NCI-H526 treated with DMSO at 0.1 percent for 48 hours (cell line): ENCODE data around the gene EGF.
"Not testable (repeated sequence)": the region's sequence is repeated elsewhere in the genome, so short reads cannot be mapped to it uniquely, and the experiment has no call there.

Experiments used
- DNase-seq: peaks from one replicate; lab custom pipeline; 2025; lab: John Stamatoyannopoulos, UW

EGF gene

GRCh38 chr4:109912706-109913595 is at the start of gene EGF:
Gene EGF (plus strand): TSS chr4:109912883. CDS start chr4:109913336, 453 bp downstream.
- no peak for DNase-seq

GRCh38 chr4:109864134-109864533 is 48.5 kb upstream of the EGF start:
- no peak for DNase-seq

DNA sequence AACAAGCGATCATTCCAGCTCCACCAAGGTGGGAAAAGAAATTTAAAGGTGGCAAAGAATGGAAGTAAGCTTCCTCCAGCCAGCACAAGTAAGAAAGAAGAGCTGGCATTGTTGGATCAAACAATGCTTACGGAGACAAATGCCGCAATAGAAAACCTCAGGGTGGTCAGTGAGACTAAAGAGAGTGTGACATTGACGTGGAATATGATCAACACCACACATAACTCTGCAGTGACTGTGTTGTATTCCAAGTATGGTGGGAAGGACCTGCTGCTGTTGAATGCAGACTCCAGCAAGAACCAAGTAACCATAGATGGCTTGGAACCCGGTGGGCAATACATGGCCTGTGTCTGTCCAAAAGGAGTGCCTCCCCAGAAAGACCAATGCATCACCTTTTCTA is 42.6 kb upstream of the EGF start:
- DNase-seq = no peak

- no peak for DNase-seq
These were observed 40.6 kb upstream of the EGF start for GRCh38 chr4:109872065-109872464.

GRCh38 chr4:109872950-109873656 is 39.6 kb upstream of the EGF start:
- no peak for DNase-seq

- no peak for DNase-seq
These were observed 38.7 kb upstream of the EGF start for GRCh38 chr4:109873791-109874514.

DNA sequence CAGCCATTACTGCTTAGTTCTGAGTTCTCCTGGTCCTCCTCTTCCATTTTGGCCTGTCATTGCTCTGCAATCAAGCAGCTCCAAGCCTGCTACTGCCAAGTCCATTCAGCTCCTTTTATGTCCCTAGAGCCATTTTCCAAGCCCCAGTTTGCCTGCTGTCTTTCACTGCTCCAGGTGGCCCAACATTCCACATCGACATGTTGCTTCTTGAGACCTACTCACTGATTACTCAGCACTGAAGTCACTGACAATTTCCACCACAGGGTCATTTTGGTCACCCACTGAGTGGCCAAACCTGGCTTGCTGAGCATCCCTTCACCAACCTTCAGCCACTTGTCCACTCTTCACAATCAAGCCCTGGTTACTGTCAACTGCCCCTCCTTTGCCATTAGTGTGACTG is 37.6 kb upstream of the EGF start:
- no peak for DNase-seq

DNA sequence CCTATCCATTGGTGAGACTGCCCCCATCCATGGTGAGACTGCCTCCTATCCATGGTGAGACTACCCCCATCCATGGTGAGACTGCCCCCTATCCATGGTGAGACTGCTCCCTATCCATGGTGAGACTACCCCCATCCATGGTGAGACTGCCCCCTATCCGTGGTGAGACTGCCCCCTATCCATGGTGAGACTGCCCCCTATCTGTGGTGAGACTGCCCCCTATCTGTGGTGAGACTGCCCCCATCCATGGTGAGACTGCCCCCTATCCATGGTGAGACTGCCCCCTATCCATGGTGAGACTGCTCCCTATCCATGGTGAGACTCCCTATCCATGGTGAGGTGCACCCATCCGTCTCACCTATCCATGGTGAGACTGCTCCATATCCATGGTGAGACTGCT is 37.1 kb upstream of the EGF start:
- not testable (repeated sequence) for DNase-seq

DNA sequence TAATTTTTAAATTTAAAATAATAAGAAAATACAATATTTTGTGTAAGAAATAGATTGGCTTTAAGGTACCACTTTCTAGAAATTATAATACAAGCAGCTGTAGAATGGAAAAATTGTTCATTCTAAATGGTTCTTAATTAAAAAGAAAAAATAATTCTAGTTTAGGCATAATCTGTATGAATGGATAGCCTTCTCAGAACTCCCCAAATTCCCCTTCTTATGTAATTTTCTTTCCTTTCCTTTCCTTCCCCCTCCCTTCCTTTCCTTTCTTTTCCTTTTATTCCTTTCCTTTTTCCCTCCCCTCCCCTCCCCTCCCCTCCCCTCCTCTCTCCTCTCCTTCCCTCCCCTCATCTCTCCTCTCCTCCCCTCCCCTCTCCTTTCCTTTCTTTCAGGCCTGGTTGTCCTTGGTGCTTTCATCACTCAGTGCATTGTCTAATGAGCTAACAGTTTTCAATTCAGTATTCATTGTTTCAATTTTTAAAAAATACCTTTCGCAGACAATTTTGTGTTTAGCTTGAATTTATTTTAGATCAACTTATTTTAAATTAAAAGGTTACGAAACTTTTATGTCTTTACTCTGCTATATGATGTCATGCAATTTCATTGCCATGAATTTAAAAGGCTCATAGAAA is 35.9 kb upstream of the EGF start:
- DNase-seq = no peak

DNA sequence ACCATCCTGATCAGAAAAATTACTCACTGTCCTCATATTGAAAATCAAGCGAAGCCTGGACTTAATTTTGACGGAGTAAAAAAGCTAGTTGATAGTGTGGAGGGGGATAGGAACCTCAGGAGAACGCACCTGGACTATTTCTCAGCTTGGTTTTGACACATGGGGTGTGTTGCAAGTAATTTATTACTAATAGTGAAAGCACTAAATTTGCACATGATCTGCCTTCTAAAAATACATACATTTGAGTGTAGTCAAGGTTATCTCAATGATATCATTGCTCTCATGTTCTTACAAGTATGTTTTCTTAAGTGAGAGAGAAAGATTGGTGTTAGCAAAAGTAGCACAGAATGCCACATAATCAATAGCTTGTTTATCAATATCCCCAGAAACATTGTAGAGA is 35.3 kb upstream of the EGF start:
- no peak for DNase-seq

DNA sequence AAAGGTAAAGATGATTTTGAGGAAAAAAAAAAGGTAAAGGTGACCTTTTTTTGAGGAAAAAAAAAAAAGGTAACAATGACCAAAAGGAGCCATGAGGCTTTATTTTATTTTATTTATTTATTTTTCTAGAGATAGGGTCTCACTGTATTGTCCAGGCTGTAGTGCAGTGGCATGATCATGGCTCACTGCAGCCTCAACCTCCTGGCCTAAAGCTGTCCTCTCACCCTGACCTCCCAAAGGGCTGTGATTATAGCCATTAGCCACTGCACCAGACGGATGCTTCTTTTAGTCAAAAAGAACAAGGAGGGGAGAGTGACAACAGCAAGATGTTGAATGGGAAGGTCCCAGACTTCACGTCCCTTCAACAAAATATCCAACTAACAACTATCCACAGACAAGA is 34.3 kb upstream of the EGF start:
- DNase-seq = no peak

GRCh38 chr4:109879081-109879480 is 33.6 kb upstream of the EGF start:
- DNase-seq = no peak

DNA sequence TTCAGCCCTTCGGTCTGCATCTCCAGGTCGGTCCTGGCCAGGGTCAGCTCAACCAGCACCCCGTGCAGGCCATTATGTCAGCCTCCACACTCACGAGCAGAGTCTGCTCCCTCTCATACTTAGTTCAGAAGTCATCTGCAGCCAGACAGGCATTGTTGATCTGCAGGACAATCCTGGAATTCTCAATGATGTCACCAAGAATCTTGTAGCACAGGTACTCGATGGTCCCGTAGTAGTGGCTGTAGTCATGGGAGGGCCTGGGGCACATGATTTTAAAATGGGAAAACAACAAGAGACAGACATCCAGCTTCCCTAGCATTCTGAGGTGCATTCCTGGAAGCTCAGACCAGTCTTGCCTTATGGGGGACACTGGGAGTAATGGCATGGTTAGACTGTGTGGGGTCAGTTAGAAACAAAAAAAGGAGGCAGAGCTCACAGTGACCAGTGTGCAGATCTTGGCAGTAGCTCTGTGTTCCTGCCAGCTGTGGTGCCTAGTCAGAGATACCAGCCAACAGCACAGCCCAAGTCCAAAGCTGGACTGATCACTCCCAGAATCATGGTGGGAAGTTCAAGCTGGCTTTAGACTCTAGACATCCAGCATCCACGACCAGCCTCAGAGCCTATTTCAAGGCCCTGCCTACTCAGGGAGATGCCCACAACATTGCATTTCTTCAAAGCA is 32.9 kb upstream of the EGF start:
- no peak for DNase-seq

GRCh38 chr4:109886303-109886702 is 26.4 kb upstream of the EGF start:
- DNase-seq = no peak

GRCh38 chr4:109887071-109887470 is 25.6 kb upstream of the EGF start:
- no peak for DNase-seq

DNA sequence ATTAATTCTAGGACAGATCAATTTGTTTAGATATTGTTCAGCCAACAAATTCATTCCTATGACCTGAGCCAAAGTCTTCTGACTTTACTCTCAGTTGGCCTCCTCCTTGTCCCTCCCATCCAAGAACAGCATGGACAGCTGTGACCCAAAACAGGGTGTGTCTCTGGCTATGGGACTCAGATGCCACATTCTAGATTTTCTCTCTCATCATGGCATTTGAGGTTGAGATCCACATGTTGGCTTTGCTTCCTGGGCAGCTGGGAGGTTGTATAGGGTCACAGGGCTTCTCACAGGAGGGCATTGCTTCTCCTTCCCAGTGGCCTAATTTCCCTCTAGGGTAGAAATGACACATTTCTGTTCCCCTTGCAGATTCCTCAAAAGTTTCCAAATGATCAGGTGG is 22.6 kb upstream of the EGF start:
- no peak for DNase-seq

DNA sequence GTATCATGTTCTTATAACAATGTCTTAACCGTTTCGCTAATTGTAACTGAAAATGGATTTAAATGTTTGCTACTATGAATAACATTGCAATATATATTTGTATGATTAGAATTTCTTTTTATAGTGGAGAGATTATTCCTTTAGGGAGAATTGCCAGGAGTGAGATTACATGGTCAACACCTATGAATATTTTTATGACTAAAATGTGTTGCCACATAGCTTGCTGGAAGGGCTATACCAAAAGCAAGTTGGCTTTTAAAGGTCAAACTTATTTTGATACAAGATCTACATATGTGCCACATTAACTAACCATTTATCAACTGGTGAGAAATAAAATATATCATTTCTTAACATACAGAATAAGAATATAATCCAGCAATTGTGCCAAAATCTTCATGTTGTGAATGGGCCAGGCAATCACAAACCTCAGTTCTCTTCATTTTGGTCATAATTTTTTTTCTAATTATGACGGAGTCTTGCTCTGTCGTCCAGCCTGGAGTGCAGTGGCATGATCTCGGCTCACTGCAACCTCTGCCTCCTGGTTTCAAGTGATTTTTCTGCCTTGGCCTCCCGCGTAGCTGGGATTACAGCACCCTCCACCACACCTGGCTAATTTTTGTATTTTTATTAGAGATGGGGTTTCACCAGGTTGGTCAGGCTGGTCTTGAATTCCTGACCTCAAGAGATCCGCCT is 10.0 kb upstream of the EGF start:
- no peak for DNase-seq

DNA sequence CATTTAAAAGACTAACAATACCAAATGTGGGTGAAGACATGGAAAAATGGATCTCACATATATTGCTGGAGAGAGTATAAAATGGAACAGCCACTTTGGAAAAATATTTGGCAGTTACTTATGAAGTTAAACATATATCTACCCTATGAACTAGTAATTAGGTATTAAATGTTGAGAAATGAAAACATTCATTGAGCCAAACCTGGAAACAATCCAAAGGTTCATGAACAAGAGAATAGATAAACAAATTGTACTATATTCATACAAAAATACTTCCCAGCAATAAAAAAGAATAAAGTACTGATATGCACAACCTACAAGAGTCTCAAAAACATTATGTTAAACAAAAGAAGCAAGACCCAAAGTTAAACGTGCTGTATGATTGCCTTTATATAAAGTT is 4.0 kb upstream of the EGF start:
- no peak for DNase-seq

- DNase-seq = no peak
These were observed 2.4 kb upstream of the EGF start for GRCh38 chr4:109910256-109910655.

DNA sequence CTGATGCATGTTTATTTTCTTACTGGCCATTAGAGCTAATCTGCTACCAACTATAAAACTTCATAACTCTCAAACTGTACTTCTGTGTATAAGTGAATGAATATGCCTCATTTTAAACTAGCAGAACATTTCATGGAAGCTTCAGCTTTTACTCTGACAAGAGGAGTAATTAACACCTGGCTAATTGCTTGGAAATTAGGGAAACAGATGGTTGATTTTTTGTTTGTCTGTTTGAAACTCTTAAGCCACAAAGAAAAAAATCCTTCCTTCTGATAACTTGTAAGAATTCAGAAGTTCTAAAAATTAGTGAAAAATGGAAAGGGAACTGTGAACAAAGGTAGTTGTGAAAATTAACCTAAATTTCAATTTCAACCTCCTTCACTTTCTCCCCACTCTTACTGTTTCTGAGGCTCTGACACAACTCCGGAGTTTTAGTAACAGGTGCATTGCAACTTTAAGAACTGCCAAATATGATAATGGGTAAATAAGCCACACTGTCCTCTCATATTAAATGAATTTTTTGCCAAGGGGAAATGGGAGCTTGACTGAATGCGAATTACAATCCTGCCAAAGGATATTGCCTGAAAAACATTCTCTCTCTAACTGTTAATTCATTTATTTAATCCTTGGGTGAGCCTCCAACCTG is 1.0 kb downstream of the EGF start:
- DNase-seq = no peak

GRCh38 chr4:109914322-109914721 is 1.6 kb downstream of the EGF start:
- DNase-seq = no peak
